Measurements from ENCODE around the gene LRRC4C. TPM values are rescaled to one million over a fixed set of nuclear protein-coding genes. Genes with fewer than 3 reads are reported as not detected.

Gene LRRC4C
- total RNA-seq, 3 donors from 2014 or later (not counting 1 experiment from before 2014, with no cell fraction given): not detected

- Histone ChIP-seq H3K27ac (ENCODE audit: low read length) (no peak overlapping the region), H3K27me3 (ENCODE audit: control insufficient read depth, insufficient read depth, low read length) (no peaks in the 10 kb centered on the region), H3K36me3 (ENCODE audit: control insufficient read depth, insufficient read depth, low read length) (no peaks in the 10 kb centered on the region), H3K4me1 (ENCODE audit: control insufficient read depth, insufficient read depth, low read length) (no peaks in the 10 kb centered on the region), H3K4me3 (ENCODE audit: low read length) (no peak overlapping the region), H3K9me3 (ENCODE audit: control insufficient read depth, insufficient read depth, low read length) (peaks cover 5% of the 10 kb centered on the region)
- Mint-ChIP-seq H3K36me3 (peaks cover 8% of the 10 kb centered on the region), H3K9me3 (peaks cover 15 to 19% of the 10 kb centered on the region in 2 donors), H3K27ac (no peak overlapping the region), H3K27me3 (ENCODE audit: low read depth in 2 of 2) (no peaks in the 10 kb centered on the region), H3K4me3 (no peak overlapping the region), H3K4me1 (no peaks in the 10 kb centered on the region)
- 88% methylated on average over 4 of the region's 5 CpGs for WGBS (ENCODE audit: insufficient coverage)
- TF ChIP-seq CTCF (IDR thresholded peaks at IDR 0.05): no peak
- intact Hi-C loops (cut with micrococcal nuclease): no loop called here
- no peak for ATAC-seq
- DNase-seq: no peak
These were observed 1297.5 kb downstream of the LRRC4C start for GRCh38 chr11:40161854-40162410.

GRCh38 chr11:40160418-40160817, 1299.0 kb downstream of the LRRC4C start:
- 83% methylated on average over 3 of the region's 3 CpGs for WGBS (ENCODE audit: insufficient coverage)
- H3K9me3 ChIP-seq (ENCODE audit: control insufficient read depth, insufficient read depth, low read length): peaks cover 5% of the 10 kb centered on the region
- H3K27ac ChIP-seq (ENCODE audit: low read length): no peak overlapping the region
- H3K9me3 Mint-ChIP-seq: peaks cover 16 to 17% of the 10 kb centered on the region in 2 donors
- peaks cover 17% of the 10 kb centered on the region for H3K36me3 Mint-ChIP-seq
- no peaks in the 10 kb centered on the region for H3K4me1 ChIP-seq (ENCODE audit: control insufficient read depth, insufficient read depth, low read length)
- H3K4me3 Mint-ChIP-seq: no peak overlapping the region
- H3K4me1 Mint-ChIP-seq: no peaks in the 10 kb centered on the region
- H3K27me3 ChIP-seq (ENCODE audit: control insufficient read depth, insufficient read depth, low read length): no peaks in the 10 kb centered on the region
- ATAC-seq (no peak), DNase-seq (no peak)
- H3K27me3 Mint-ChIP-seq (ENCODE audit: low read depth in 2 of 2): no peaks in the 10 kb centered on the region
- intact Hi-C loops (cut with micrococcal nuclease): no loop called here
- H3K4me3 ChIP-seq (ENCODE audit: low read length): no peak overlapping the region
- no peak for TF ChIP-seq CTCF (IDR thresholded peaks at IDR 0.05)
- no peak overlapping the region for H3K27ac Mint-ChIP-seq
- H3K36me3 ChIP-seq (ENCODE audit: control insufficient read depth, insufficient read depth, low read length): no peaks in the 10 kb centered on the region

GRCh38 chr11:40149721-40150120, 1309.7 kb downstream of the LRRC4C start:
- intact Hi-C loops (cut with micrococcal nuclease): no loop called here
- Mint-ChIP-seq H3K27me3 (ENCODE audit: low read depth in 2 of 2) (no peaks in the 10 kb centered on the region), H3K4me1 (no peaks in the 10 kb centered on the region), H3K4me3 (no peak overlapping the region), H3K27ac (no peak overlapping the region), H3K9me3 (peaks cover 13 to 20% of the 10 kb centered on the region in 2 donors), H3K36me3 (peaks cover 6% of the 10 kb centered on the region)
- H3K9me3 ChIP-seq (ENCODE audit: control insufficient read depth, insufficient read depth, low read length): peaks cover 9% of the 10 kb centered on the region
- ATAC-seq (no peak), DNase-seq (no peak)
- H3K27ac ChIP-seq (ENCODE audit: low read length): no peak overlapping the region
- TF ChIP-seq CTCF (IDR thresholded peaks at IDR 0.05): no peak
- H3K4me1 ChIP-seq (ENCODE audit: control insufficient read depth, insufficient read depth, low read length): no peaks in the 10 kb centered on the region
- no peaks in the 10 kb centered on the region for H3K27me3 ChIP-seq (ENCODE audit: control insufficient read depth, insufficient read depth, low read length)
- H3K4me3 ChIP-seq (ENCODE audit: low read length): no peak overlapping the region
- H3K36me3 ChIP-seq (ENCODE audit: control insufficient read depth, insufficient read depth, low read length): no peaks in the 10 kb centered on the region

- Histone ChIP-seq H3K27ac (ENCODE audit: low read length) (no peak overlapping the region), H3K4me1 (ENCODE audit: control insufficient read depth, insufficient read depth, low read length) (no peaks in the 10 kb centered on the region), H3K4me3 (ENCODE audit: low read length) (no peak overlapping the region), H3K36me3 (ENCODE audit: control insufficient read depth, insufficient read depth, low read length) (no peaks in the 10 kb centered on the region), H3K9me3 (ENCODE audit: control insufficient read depth, insufficient read depth, low read length) (peaks cover 2% of the 10 kb centered on the region), H3K27me3 (ENCODE audit: control insufficient read depth, insufficient read depth, low read length) (no peaks in the 10 kb centered on the region)
- DNase-seq (no peak), ATAC-seq (no peak)
- no peaks in the 10 kb centered on the region for H3K27me3 Mint-ChIP-seq (ENCODE audit: low read depth in 2 of 2)
- WGBS (ENCODE audit: insufficient coverage): 89% methylated on average over 4 of the region's 5 CpGs
- intact Hi-C loops (cut with micrococcal nuclease): no loop called here
- no peak overlapping the region for H3K27ac Mint-ChIP-seq
- no peak for TF ChIP-seq CTCF (IDR thresholded peaks at IDR 0.05)
- H3K36me3 Mint-ChIP-seq: no peaks in the 10 kb centered on the region
- no peaks in the 10 kb centered on the region for H3K4me1 Mint-ChIP-seq
- H3K9me3 Mint-ChIP-seq: peaks cover 14 to 18% of the 10 kb centered on the region in 2 donors
- H3K4me3 Mint-ChIP-seq: no peak overlapping the region
These were observed 1318.9 kb downstream of the LRRC4C start for GRCh38 chr11:40140560-40140959.

Measured in natural killer cell (primary cell).